K562 (cell line): ENCODE results near the gene ZDHHC12. TPM values are rescaled to one million over a fixed set of nuclear protein-coding genes. Genes with fewer than 3 reads are reported as not detected.

Experiments used
- ATF6 ChIP-seq: sonication (generic); formaldehyde crosslinking; IDR thresholded peaks from 2 replicates; pipeline ENCODE4 v1.4.0; 2020; ENCODE audit warnings: mild to moderate bottlenecking, missing genetic modification reagents
- BCL6 ChIP-seq: fragments of 250-450 bp; sonication (Bioruptor Pico); IDR thresholded peaks from 2 replicates; pipeline ENCODE4 v1.4.0; 2020
- CCNT2 ChIP-seq: IDR thresholded peaks from 2 replicates; pipeline ENCODE4 v1.6.1; 2011; ENCODE audit warnings: borderline replicate concordance, low read depth, mild to moderate bottlenecking, moderate library complexity, mixed read lengths, low read length; ENCODE audit not compliant: insufficient read length; ENCODE audit errors: extremely low read depth
- FOXA3 ChIP-seq, 2 experiments: fragments of 450-650 bp in 1 of 2; sonication (generic) in 1 of 2; formaldehyde crosslinking; IDR thresholded peaks in 1 of 2; conservative IDR thresholded peaks in 1 of 2; 2 replicates each; pipeline versions ENCODE4 v1.4.0 to v1.8.0; 2020 to 2022; ENCODE audit warnings: mild to moderate bottlenecking in 2 of 2, missing genetic modification reagents in 1 of 2
- HDAC8 ChIP-seq: fragments of 450-650 bp; IDR thresholded peaks from 2 replicates; pipeline ENCODE4 v1.6.1; 2016; ENCODE audit warnings: mild to moderate bottlenecking, missing genetic modification characterization, moderate library complexity, missing compliant biosample characterization
- HNRNPK ChIP-seq: fragments of 200-400 bp; formaldehyde crosslinking; IDR thresholded peaks from one replicate; pipeline ENCODE4 v1.6.1; 2018; ENCODE audit warnings: mild to moderate bottlenecking, low read depth, low read length; ENCODE audit not compliant: poor library complexity, severe bottlenecking
- KLF10 ChIP-seq: fragments of 250-450 bp; sonication (Bioruptor Pico); IDR thresholded peaks from 2 replicates; pipeline ENCODE4 v1.6.1; 2021; ENCODE audit warnings: matching md5 sums
- MAX ChIP-seq: sonication (generic); formaldehyde crosslinking; IDR thresholded peaks from 2 replicates; pipeline ENCODE4 v1.9.0; 2022; ENCODE audit warnings: mild to moderate bottlenecking, missing genetic modification reagents
- MAZ ChIP-seq, 2 experiments: fragments of 450-650 bp in 1 of 2; sonication (generic) in 1 of 2; formaldehyde crosslinking; IDR thresholded peaks in 1 of 2; conservative IDR thresholded peaks in 1 of 2; 2 replicates each; pipeline versions ENCODE4 v1.4.0 to v1.5.0; 2020; ENCODE audit warnings: mild to moderate bottlenecking in 1 of 2, missing genetic modification reagents in 1 of 2
- MYC ChIP-seq, 2 experiments: fragments of 250-450 bp in 1 of 2; sonication (Bioruptor Pico) in 1 of 2; IDR thresholded peaks; 2 replicates each; pipeline versions ENCODE4 v1.5.1 to v1.6.1; 2012 to 2021; ENCODE audit warnings: low read depth in 2 of 2, borderline replicate concordance in 1 of 2, improper control_type of control experiment in 1 of 2, low read length in 1 of 2, mild to moderate bottlenecking in 1 of 2, moderate library complexity in 1 of 2
- NELFE ChIP-seq: IDR thresholded peaks from 2 replicates; pipeline ENCODE4 v1.6.1; 2011; ENCODE audit warnings: mild to moderate bottlenecking; ENCODE audit not compliant: insufficient read depth, insufficient read length
- PKNOX1 ChIP-seq: fragments of 450-650 bp; IDR thresholded peaks from 2 replicates; pipeline ENCODE4 v1.6.1; 2016
- RNF219 ChIP-seq: fragments of 250-450 bp; sonication (Bioruptor Pico); IDR thresholded peaks from 2 replicates; pipeline ENCODE4 v1.5.0; 2022; ENCODE audit warnings: mild to moderate bottlenecking
- RUNX1 ChIP-seq: sonication (generic); IDR thresholded peaks from 2 replicates; pipeline ENCODE4 v1.6.1; 2016; ENCODE audit warnings: antibody characterized with exemption, low read depth
- USF2 ChIP-seq: sonication (generic); formaldehyde crosslinking; IDR thresholded peaks from 2 replicates; pipeline ENCODE4 v1.5.0; 2020; ENCODE audit warnings: missing genetic modification reagents
- VEZF1 ChIP-seq: fragments of 200-800 bp; sonication (Bioruptor generic); IDR thresholded peaks from 2 replicates; pipeline ENCODE4 v1.6.1; 2017; ENCODE audit warnings: missing genetic modification characterization, missing compliant biosample characterization
- ZBTB17 ChIP-seq: fragments of 450-650 bp; formaldehyde crosslinking; IDR thresholded peaks from 2 replicates; pipeline ENCODE4 v1.4.0; 2020; ENCODE audit warnings: mild to moderate bottlenecking
- ZC3H11A ChIP-seq: IDR thresholded peaks from 2 replicates; pipeline ENCODE4 v1.6.1; 2012; ENCODE audit warnings: low read depth, low read length, improper control_type of control experiment
- ZNF143 ChIP-seq: sonication (generic); formaldehyde crosslinking; IDR thresholded peaks from 2 replicates; pipeline ENCODE4 v1.9.0; 2022; ENCODE audit warnings: mild to moderate bottlenecking, missing genetic modification reagents
- ZNF408 ChIP-seq: fragments of 250-450 bp; sonication (Bioruptor Pico); IDR thresholded peaks from 2 replicates; pipeline ENCODE4 v1.4.0; 2020; ENCODE audit warnings: low read depth, mild to moderate bottlenecking, moderate library complexity
- polyA plus RNA-seq, 8 experiments: library from polyadenylated mRNA; depleted of rRNA in 4 of 8; stranded (reverse) in 5 of 8; unstranded in 3 of 8; fragments of >200 nt; fragmentation: Nextera tagmentation in 2 of 8; fragmentation: Illumina TruSeq in 1 of 8; extraction: Ambion mirVana in 2 of 8; extraction: Trizol in 1 of 8; gene quantifications; 2 replicates each; pipeline versions ENCODE4 v1.2.1 to v1.2.3, GENCODE V29; 2011 to 2014; ENCODE audit warnings: inconsistent platforms in 1 of 8, missing spikeins in 1 of 8
- total RNA-seq, 7 experiments: library from RNA; depleted of rRNA in 6 of 7; stranded (reverse); fragments of >200 nt in 6 of 7; fragmentation: Illumina TruSeq in 2 of 7; extraction: Trizol in 2 of 7; gene quantifications; 2 replicates each; pipeline versions ENCODE4 v1.2.1 to v1.2.3, GENCODE V29; 2011 to 2021; ENCODE audit warnings: low replicate concordance in 1 of 7

Gene ZDHHC12
- total and polyA plus RNA-seq, 9 of the 15 experiments (the other 6 are each of a cell fraction or from before 2014, with no cell fraction given) = 0.21 to 38.0 (median 13.8) TPM

GRCh38 chr9:128702445-128702948, 21.4 kb downstream of the ZDHHC12 start, which contains the start of gene PKN3 (continued):
- TF ChIP-seq MAX (CRISPR knock-in tag) = peak; percentile 59
- TF ChIP-seq PKNOX1 = no peak
- TF ChIP-seq HDAC8 (tag) = no peak
- peak; percentile 72 for TF ChIP-seq VEZF1 (CRISPR knock-in tag)
- no peak for TF ChIP-seq RUNX1
- no peak for TF ChIP-seq RNF219 (CRISPR knock-in tag)
- TF ChIP-seq ZNF143 = no peak
- no peak for TF ChIP-seq USF2
- TF ChIP-seq ZC3H11A = no peak
- TF ChIP-seq HNRNPK = peak; percentile 5
- no peak for TF ChIP-seq ATF6
- no peak for TF ChIP-seq FOXA3 (CRISPR knock-in tag; conservative IDR thresholded peaks at IDR 0.05 in 1 of 2, IDR thresholded peaks at IDR 0.05 in 1 of 2)
- 0 out of 2 replicates have a peak, but pooled peaks have one; percentile 57 for TF ChIP-seq MYC (IDR thresholded peaks at IDR 0.05; ENCODE audit: low read depth, low read length)
- no peak; the same call in 1 of the 2 replicates for TF ChIP-seq MYC (CRISPR knock-in tag; IDR thresholded peaks at IDR 0.05; ENCODE audit: borderline replicate concordance, low read depth)
- no peak for TF ChIP-seq NELFE
- TF ChIP-seq KLF10 (CRISPR knock-in tag) = no peak
- TF ChIP-seq ZBTB17 = no peak
- TF ChIP-seq ZNF408 (CRISPR knock-in tag) = no peak
- TF ChIP-seq MAZ (CRISPR knock-in tag; conservative IDR thresholded peaks at IDR 0.05 in 1 of 2, IDR thresholded peaks at IDR 0.05 in 1 of 2) = peak; percentile 73 to 82
- TF ChIP-seq CCNT2 = peak; percentile 66
- TF ChIP-seq BCL6 = no peak
